Measurements from ENCODE around the gene INHBA.

INHBA gene

GRCh38 chr7:41689815-41690214 lies 13.1 kb downstream of the INHBA start:
- no peaks in the 10 kb centered on the region for H3K4me1 ChIP-seq (ENCODE audit: control insufficient read depth, insufficient read depth, low read length, poor library complexity, severe bottlenecking)
- no peak for DNase-seq
- H3K4me3 ChIP-seq (ENCODE audit: insufficient read depth, low read depth, low read length, poor library complexity, severe bottlenecking), result no peak overlapping the region
- H3K27me3 ChIP-seq (replicated peaks; ENCODE audit: control insufficient read depth, insufficient read depth, low read length, poor library complexity, severe bottlenecking), result no peaks in the 10 kb centered on the region
- no peaks in the 10 kb centered on the region for H3K9me3 ChIP-seq (ENCODE audit: control insufficient read depth, low read length)
- H3K36me3 ChIP-seq (ENCODE audit: control insufficient read depth, insufficient read depth, low read length), result no peaks in the 10 kb centered on the region
- no peak overlapping the region for H3K27ac ChIP-seq (ENCODE audit: insufficient read depth, low read length, poor library complexity, severe bottlenecking)

GRCh38 chr7:41688906-41689305 lies 14.0 kb downstream of the INHBA start:
- Histone ChIP-seq H3K4me1 (ENCODE audit: control insufficient read depth, insufficient read depth, low read length, poor library complexity, severe bottlenecking) (no peaks in the 10 kb centered on the region), H3K9me3 (ENCODE audit: control insufficient read depth, low read length) (no peaks in the 10 kb centered on the region), H3K27ac (ENCODE audit: insufficient read depth, low read length, poor library complexity, severe bottlenecking) (no peak overlapping the region), H3K27me3 (replicated peaks; ENCODE audit: control insufficient read depth, insufficient read depth, low read length, poor library complexity, severe bottlenecking) (no peaks in the 10 kb centered on the region), H3K36me3 (ENCODE audit: control insufficient read depth, insufficient read depth, low read length) (no peaks in the 10 kb centered on the region), H3K4me3 (ENCODE audit: insufficient read depth, low read depth, low read length, poor library complexity, severe bottlenecking) (no peak overlapping the region)
- no peak for DNase-seq

- DNase-seq, result no peak
- Histone ChIP-seq H3K27me3 (replicated peaks; ENCODE audit: control insufficient read depth, insufficient read depth, low read length, poor library complexity, severe bottlenecking) (no peaks in the 10 kb centered on the region), H3K9me3 (ENCODE audit: control insufficient read depth, low read length) (no peaks in the 10 kb centered on the region), H3K4me1 (ENCODE audit: control insufficient read depth, insufficient read depth, low read length, poor library complexity, severe bottlenecking) (no peaks in the 10 kb centered on the region), H3K4me3 (ENCODE audit: insufficient read depth, low read depth, low read length, poor library complexity, severe bottlenecking) (no peak overlapping the region), H3K36me3 (ENCODE audit: control insufficient read depth, insufficient read depth, low read length) (no peaks in the 10 kb centered on the region), H3K27ac (ENCODE audit: insufficient read depth, low read length, poor library complexity, severe bottlenecking) (no peak overlapping the region)
These were observed 14.8 kb downstream of the INHBA start for GRCh38 chr7:41688012-41688625.

GRCh38 chr7:41685684-41686083 lies 17.2 kb downstream of the INHBA start:
- no peaks in the 10 kb centered on the region for H3K27me3 ChIP-seq (replicated peaks; ENCODE audit: control insufficient read depth, insufficient read depth, low read length, poor library complexity, severe bottlenecking)
- H3K4me1 ChIP-seq (ENCODE audit: control insufficient read depth, insufficient read depth, low read length, poor library complexity, severe bottlenecking), result no peaks in the 10 kb centered on the region
- DNase-seq, result no peak
- no peaks in the 10 kb centered on the region for H3K36me3 ChIP-seq (ENCODE audit: control insufficient read depth, insufficient read depth, low read length)
- H3K4me3 ChIP-seq (ENCODE audit: insufficient read depth, low read depth, low read length, poor library complexity, severe bottlenecking), result no peak overlapping the region
- H3K27ac ChIP-seq (ENCODE audit: insufficient read depth, low read length, poor library complexity, severe bottlenecking), result no peak overlapping the region
- no peaks in the 10 kb centered on the region for H3K9me3 ChIP-seq (ENCODE audit: control insufficient read depth, low read length)

GRCh38 chr7:41682422-41682821 lies 20.5 kb downstream of the INHBA start:
- Histone ChIP-seq H3K4me1 (ENCODE audit: control insufficient read depth, insufficient read depth, low read length, poor library complexity, severe bottlenecking) (no peaks in the 10 kb centered on the region), H3K27me3 (replicated peaks; ENCODE audit: control insufficient read depth, insufficient read depth, low read length, poor library complexity, severe bottlenecking) (no peaks in the 10 kb centered on the region), H3K36me3 (ENCODE audit: control insufficient read depth, insufficient read depth, low read length) (no peaks in the 10 kb centered on the region), H3K9me3 (ENCODE audit: control insufficient read depth, low read length) (no peaks in the 10 kb centered on the region), H3K4me3 (ENCODE audit: insufficient read depth, low read depth, low read length, poor library complexity, severe bottlenecking) (no peak overlapping the region), H3K27ac (ENCODE audit: insufficient read depth, low read length, poor library complexity, severe bottlenecking) (no peak overlapping the region)
- no peak for DNase-seq

GRCh38 chr7:41679566-41679965 lies 23.3 kb downstream of the INHBA start:
- no peaks in the 10 kb centered on the region for H3K27me3 ChIP-seq (replicated peaks; ENCODE audit: control insufficient read depth, insufficient read depth, low read length, poor library complexity, severe bottlenecking)
- no peaks in the 10 kb centered on the region for H3K4me1 ChIP-seq (ENCODE audit: control insufficient read depth, insufficient read depth, low read length, poor library complexity, severe bottlenecking)
- H3K4me3 ChIP-seq (ENCODE audit: insufficient read depth, low read depth, low read length, poor library complexity, severe bottlenecking), result no peak overlapping the region
- no peak for DNase-seq
- no peaks in the 10 kb centered on the region for H3K9me3 ChIP-seq (ENCODE audit: control insufficient read depth, low read length)
- no peak overlapping the region for H3K27ac ChIP-seq (ENCODE audit: insufficient read depth, low read length, poor library complexity, severe bottlenecking)
- H3K36me3 ChIP-seq (ENCODE audit: control insufficient read depth, insufficient read depth, low read length), result no peaks in the 10 kb centered on the region

GRCh38 chr7:41674505-41675023 lies 28.3 kb downstream of the INHBA start:
- Histone ChIP-seq H3K9me3 (ENCODE audit: control insufficient read depth, low read length) (no peaks in the 10 kb centered on the region), H3K27ac (ENCODE audit: insufficient read depth, low read length, poor library complexity, severe bottlenecking) (no peak overlapping the region), H3K27me3 (replicated peaks; ENCODE audit: control insufficient read depth, insufficient read depth, low read length, poor library complexity, severe bottlenecking) (no peaks in the 10 kb centered on the region), H3K36me3 (ENCODE audit: control insufficient read depth, insufficient read depth, low read length) (no peaks in the 10 kb centered on the region), H3K4me3 (ENCODE audit: insufficient read depth, low read depth, low read length, poor library complexity, severe bottlenecking) (no peak overlapping the region), H3K4me1 (ENCODE audit: control insufficient read depth, insufficient read depth, low read length, poor library complexity, severe bottlenecking) (no peaks in the 10 kb centered on the region)
- DNase-seq, result no peak

GRCh38 chr7:41661596-41661995 lies 41.3 kb downstream of the INHBA start:
- DNase-seq, result no peak
- no peaks in the 10 kb centered on the region for H3K9me3 ChIP-seq (ENCODE audit: control insufficient read depth, low read length)
- H3K27ac ChIP-seq (ENCODE audit: insufficient read depth, low read length, poor library complexity, severe bottlenecking), result no peak overlapping the region
- H3K4me1 ChIP-seq (ENCODE audit: control insufficient read depth, insufficient read depth, low read length, poor library complexity, severe bottlenecking), result no peaks in the 10 kb centered on the region
- no peaks in the 10 kb centered on the region for H3K36me3 ChIP-seq (ENCODE audit: control insufficient read depth, insufficient read depth, low read length)
- H3K27me3 ChIP-seq (replicated peaks; ENCODE audit: control insufficient read depth, insufficient read depth, low read length, poor library complexity, severe bottlenecking), result no peaks in the 10 kb centered on the region
- H3K4me3 ChIP-seq (ENCODE audit: insufficient read depth, low read depth, low read length, poor library complexity, severe bottlenecking), result no peak overlapping the region

GRCh38 chr7:41659539-41659938 lies 43.4 kb downstream of the INHBA start:
- Histone ChIP-seq H3K27me3 (replicated peaks; ENCODE audit: control insufficient read depth, insufficient read depth, low read length, poor library complexity, severe bottlenecking) (no peaks in the 10 kb centered on the region), H3K4me3 (ENCODE audit: insufficient read depth, low read depth, low read length, poor library complexity, severe bottlenecking) (no peak overlapping the region), H3K4me1 (ENCODE audit: control insufficient read depth, insufficient read depth, low read length, poor library complexity, severe bottlenecking) (no peaks in the 10 kb centered on the region), H3K9me3 (ENCODE audit: control insufficient read depth, low read length) (no peaks in the 10 kb centered on the region), H3K27ac (ENCODE audit: insufficient read depth, low read length, poor library complexity, severe bottlenecking) (no peak overlapping the region), H3K36me3 (ENCODE audit: control insufficient read depth, insufficient read depth, low read length) (no peaks in the 10 kb centered on the region)
- DNase-seq, result no peak

GRCh38 chr7:41656366-41656765 lies 46.5 kb downstream of the INHBA start:
- Histone ChIP-seq H3K4me3 (ENCODE audit: insufficient read depth, low read depth, low read length, poor library complexity, severe bottlenecking) (no peak overlapping the region), H3K4me1 (ENCODE audit: control insufficient read depth, insufficient read depth, low read length, poor library complexity, severe bottlenecking) (no peaks in the 10 kb centered on the region), H3K36me3 (ENCODE audit: control insufficient read depth, insufficient read depth, low read length) (no peaks in the 10 kb centered on the region), H3K27me3 (replicated peaks; ENCODE audit: control insufficient read depth, insufficient read depth, low read length, poor library complexity, severe bottlenecking) (no peaks in the 10 kb centered on the region), H3K27ac (ENCODE audit: insufficient read depth, low read length, poor library complexity, severe bottlenecking) (no peak overlapping the region), H3K9me3 (ENCODE audit: control insufficient read depth, low read length) (no peaks in the 10 kb centered on the region)
- DNase-seq, result no peak
